PC-3 (cell line): ENCODE data around the gene YIF1B. TPM values are rescaled to one million over a fixed set of nuclear protein-coding genes. Genes with fewer than 3 reads are reported as not detected.

Experiments
- ATAC-seq: fragments of 200-7000 bp; cut with Tn5 transposase; 2 replicates; pipeline ENCODE4 v1.9.1; 2020; ENCODE audit warnings: mild to moderate bottlenecking, moderate library complexity
- BruUV-seq: library from RNA; stranded (reverse); fragments of 400-500 nt; replicated peaks from 2 replicates; lab custom pipeline; 2021; lab: Mats Ljungman, UMichigan
- CTCF ChIA-PET: fragments of 300-600 bp; sonication (Branson Sonifier 250); formaldehyde crosslinking; loops from one replicate; lab custom pipeline; 2022; ENCODE audit warnings: antibody characterized with exemption; lab: Charles Lee
- POLR2A ChIA-PET: fragments of 300-600 bp; sonication (Branson Sonifier 250); formaldehyde crosslinking; loops from one replicate; lab custom pipeline; 2022; ENCODE audit warnings: antibody characterized with exemption; ENCODE audit not compliant: unreplicated experiment; lab: Charles Lee
- DNase-seq: peaks from one replicate; pipeline ENCODE4 v3.0.0-alpha.2; 2015
- H2AFZ ChIP-seq: fragments of 300-600 bp; sonication (generic); 2 replicates; pipeline ENCODE4 v1.6.0; 2016; ENCODE audit warnings: antibody characterized with exemption, low read length
- H3F3A ChIP-seq: fragments of 300-600 bp; sonication (generic); one replicate; pipeline ENCODE4 v1.6.0; 2017; ENCODE audit warnings: antibody characterized with exemption, low read length, control low read depth, mild to moderate bottlenecking; ENCODE audit not compliant: unreplicated experiment
- H3K27ac ChIP-seq: fragments of 300-600 bp; sonication (generic); 2 replicates; pipeline ENCODE4 v1.5.1; 2016; ENCODE audit warnings: mild to moderate bottlenecking, low read length
- H3K27me3 ChIP-seq: fragments of 300-600 bp; sonication (generic); 2 replicates; pipeline ENCODE4 v1.6.1; 2016; ENCODE audit warnings: low read length, mixed read lengths
- H3K36me3 ChIP-seq: fragments of 300-600 bp; sonication (generic); 2 replicates; pipeline ENCODE4 v1.6.1; 2016; ENCODE audit warnings: low read depth, mixed run types, low read length, mixed read lengths
- H3K4me1 ChIP-seq: fragments of 300-600 bp; sonication (generic); 2 replicates; pipeline ENCODE4 v1.5.1; 2016; ENCODE audit warnings: low read length; ENCODE audit not compliant: insufficient read depth
- H3K4me2 ChIP-seq: fragments of 300-600 bp; sonication (generic); 2 replicates; pipeline ENCODE4 v1.6.0; 2016; ENCODE audit warnings: low read length
- H3K4me3 ChIP-seq: fragments of 300-600 bp; sonication (generic); 2 replicates; pipeline ENCODE4 v1.5.1; 2016; ENCODE audit warnings: mild to moderate bottlenecking, low read length, mixed read lengths
- H3K79me2 ChIP-seq: fragments of 300-600 bp; sonication (generic); 2 replicates; pipeline ENCODE4 v1.6.1; 2017; ENCODE audit warnings: low read length, mixed read lengths
- H3K9ac ChIP-seq: fragments of 300-600 bp; sonication (generic); 2 replicates; pipeline ENCODE4 v1.6.0; 2016; ENCODE audit warnings: mild to moderate bottlenecking, low read length
- H3K9me2 ChIP-seq: fragments of 300-600 bp; sonication (generic); replicated peaks from 2 replicates; pipeline ENCODE4 v1.6.1; 2016; ENCODE audit warnings: mixed run types, low read length, mixed read lengths
- H3K9me3 ChIP-seq: fragments of 300-600 bp; sonication (generic); 2 replicates; pipeline ENCODE4 v1.6.1; 2016; ENCODE audit warnings: low read length, mixed read lengths
- H4K20me1 ChIP-seq: fragments of 300-600 bp; sonication (generic); 2 replicates; pipeline ENCODE4 v1.6.1; 2016; ENCODE audit warnings: low read length, mixed read lengths
- CTCF ChIP-seq: fragments of 300-600 bp; sonication (generic); conservative IDR thresholded peaks from 2 replicates; pipeline ENCODE4 v1.5.1; 2017; ENCODE audit warnings: antibody characterized with exemption, low read depth, mild to moderate bottlenecking, low read length
- EZH2 ChIP-seq: fragments of 300-600 bp; sonication (generic); IDR thresholded peaks from one replicate; pipeline ENCODE4 v1.6.1; 2017; ENCODE audit warnings: antibody characterized with exemption, mild to moderate bottlenecking, low read length; ENCODE audit not compliant: unreplicated experiment
- EZH2phosphoT487 ChIP-seq: fragments of 300-600 bp; sonication (generic); IDR thresholded peaks from 2 replicates; pipeline ENCODE4 v1.6.1; 2018; ENCODE audit warnings: mild to moderate bottlenecking, antibody characterized with exemption, low read length, borderline replicate concordance
- intact Hi-C: fragments of 100-400 bp; cut with micrococcal nuclease; formaldehyde crosslinking; loops from 2 replicates; pipeline ENCODE4 v1.9.0; 2023
- total RNA-seq: library from RNA; depleted of rRNA; stranded (reverse); fragments of >200 nt; gene quantifications from 2 replicates; pipeline ENCODE4 v1.2.3, GENCODE V29; 2014; rRNA removed

Gene YIF1B
- total RNA-seq, 1 experiment from 2014 or later, result 72.3 TPM

DNA sequence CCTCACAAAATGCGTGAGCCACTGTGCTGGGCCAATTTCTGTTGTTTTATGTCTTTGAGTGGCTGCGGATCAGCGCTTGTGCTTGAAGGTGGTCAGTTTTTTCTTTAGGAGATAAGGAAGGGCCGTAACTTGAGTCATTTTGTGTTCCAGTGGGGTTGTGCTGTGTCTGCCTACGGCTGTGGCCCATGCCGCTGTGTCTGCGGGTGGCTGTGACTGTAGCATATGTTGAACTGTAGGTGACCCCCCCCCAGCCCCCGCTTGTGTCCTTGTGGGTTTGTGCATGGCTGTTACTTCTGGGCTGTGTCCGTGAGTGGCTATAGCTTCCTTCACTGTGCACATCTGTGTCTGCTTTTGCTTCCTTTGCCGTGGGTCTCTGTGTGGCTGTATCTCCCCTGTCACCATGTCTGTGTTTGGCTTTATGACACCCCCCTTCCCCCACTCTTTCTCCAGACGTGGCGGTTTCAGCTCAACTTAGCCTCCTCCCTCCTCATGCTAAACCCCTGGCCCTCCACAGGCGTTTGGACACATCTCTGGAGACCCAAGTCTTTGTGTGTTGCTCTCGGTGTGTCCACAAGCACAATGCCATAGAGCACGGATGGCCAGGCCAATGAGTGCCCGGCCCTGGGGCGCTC lies 60.2 kb downstream of the YIF1B start:
- Histone ChIP-seq H3K9ac (no peak overlapping the region), H3K9me2 (no peaks in the 10 kb centered on the region), H3K27ac (no peak overlapping the region), H3K79me2 (no peaks in the 10 kb centered on the region), H3K36me3 (no peaks in the 10 kb centered on the region), H3K4me3 (no peak overlapping the region), H3K4me1 (peaks cover 4% of the 10 kb centered on the region; the same call in 1 of the 2 replicates), H2AFZ (no peak overlapping the region), H3F3A (no peaks in the 10 kb centered on the region), H3K27me3 (no peaks in the 10 kb centered on the region), H4K20me1 (no peaks in the 10 kb centered on the region), H3K9me3 (no peaks in the 10 kb centered on the region), H3K4me2 (no peak overlapping the region)
- DNase-seq, result no peak
- no TSS peak for BruUV-seq
- TF ChIP-seq EZH2 (no peak), CTCF (no peak), EZH2phosphoT487 (no peak)
- intact Hi-C loops, result no loop called here
- POLR2A ChIA-PET, result no interaction called here
- CTCF ChIA-PET, result no interaction called here
- ATAC-seq, result no peak

GRCh38 chr19:38253788-38254187 lies 62.0 kb downstream of the YIF1B start:
- H3K9me3 ChIP-seq, result no peaks in the 10 kb centered on the region
- no peak overlapping the region for H3K9ac ChIP-seq
- H3K36me3 ChIP-seq, result no peaks in the 10 kb centered on the region
- H3F3A ChIP-seq, result no peaks in the 10 kb centered on the region
- intact Hi-C loops, result no loop called here
- ATAC-seq (no peak), DNase-seq (no peak)
- TF ChIP-seq EZH2phosphoT487, result no peak
- TF ChIP-seq EZH2, result no peak
- no peak for TF ChIP-seq CTCF
- ChIA-PET CTCF (no interaction called here), POLR2A (no interaction called here)
- H3K27ac ChIP-seq, result no peak overlapping the region
- H2AFZ ChIP-seq, result no peak overlapping the region
- BruUV-seq, result no TSS peak
- H3K4me2 ChIP-seq, result no peak overlapping the region
- no peak overlapping the region for H3K4me3 ChIP-seq
- H3K27me3 ChIP-seq, result no peaks in the 10 kb centered on the region
- H3K9me2 ChIP-seq, result no peaks in the 10 kb centered on the region
- H3K4me1 ChIP-seq, result peaks cover 4% of the 10 kb centered on the region; the same call in 1 of the 2 replicates
- H3K79me2 ChIP-seq, result no peaks in the 10 kb centered on the region
- H4K20me1 ChIP-seq, result no peaks in the 10 kb centered on the region

Other genes with a start within 250 kb of the YIF1B start
- gene DPF1, start 91.7 kb downstream of the YIF1B start, total RNA-seq, result 7.7 and 8.1 TPM in 2 replicates
- gene PPP1R14A, start 59.6 kb downstream of the YIF1B start, total RNA-seq, result not detected in 2 replicates
- 442 and 650 TPM in 2 replicates for gene SPINT2, start 51.4 kb downstream of the YIF1B start, total RNA-seq
- 169 and 212 TPM in 2 replicates for gene C19orf33, start 11.7 kb downstream of the YIF1B start, total RNA-seq
- gene KCNK6, start 3.9 kb upstream of the YIF1B start, total RNA-seq, result 3.3 and 6.7 TPM in 2 replicates
- 0.44 and 2.5 TPM in 2 replicates for gene CATSPERG, start 19.9 kb upstream of the YIF1B start, total RNA-seq
- gene PSMD8, start 58.6 kb upstream of the YIF1B start, total RNA-seq, result 290 and 367 TPM in 2 replicates
- gene GGN, start 72.1 kb upstream of the YIF1B start, total RNA-seq, result 0.29 and 0.73 TPM in 2 replicates
- 3.1 and 4.1 TPM in 2 replicates for gene SPRED3, start 72.8 kb upstream of the YIF1B start, total RNA-seq
- gene FAM98C, start 87.1 kb upstream of the YIF1B start, total RNA-seq, result 23.5 and 53.6 TPM in 2 replicates
- gene RASGRP4, start 110.3 kb upstream of the YIF1B start, total RNA-seq, result not detected in 2 replicates
- not detected in 2 replicates for gene RYR1, start 117.7 kb upstream of the YIF1B start, total RNA-seq